ENCODE data around the gene PCDHGB5. TPM values are rescaled to one million over a fixed set of nuclear protein-coding genes. Genes with fewer than 3 reads are reported as not detected.

Gene PCDHGB5
- total RNA-seq, 6 donors from 2014 or later, result 6.2 to 11.8 (median 8.3) TPM

- ATAC-seq (ENCODE audit: low FRiP score in 2 of 2) (no peak), DNase-seq (no peak)
- H3K4me3 ChIP-seq, result peak overlapping the region in 1 of 4 donors; percentile 36
- H3K4me1 ChIP-seq, result no peaks in the 10 kb centered on the region
- 38 to 47% methylated on average over 12 to 15 of the region's 15 CpGs for WGBS, 2 donors
- no peak for TF ChIP-seq POLR2AphosphoS5 (IDR thresholded peaks at IDR 0.05)
- TF ChIP-seq POLR2A (IDR thresholded peaks at IDR 0.05), result no peak
- TF ChIP-seq CTCF (IDR thresholded peaks at IDR 0.05), result no peak
- no peak for TF ChIP-seq EP300 (IDR thresholded peaks at IDR 0.05)
- peaks cover 0 to 4% (median 0%) of the 10 kb centered on the region in 4 donors for H3K27me3 ChIP-seq
- no peaks in the 10 kb centered on the region for H3K36me3 ChIP-seq
- H3K9me3 ChIP-seq, result peaks cover 52 to 95% (median 76%) of the 10 kb centered on the region in 4 donors
- H3K27ac ChIP-seq, result no peak overlapping the region
These were observed 37.1 kb upstream of the PCDHGB5 start for GRCh38 chr5:141360685-141361084.

- no peak for TF ChIP-seq POLR2AphosphoS5 (IDR thresholded peaks at IDR 0.05)
- H3K36me3 ChIP-seq, result no peaks in the 10 kb centered on the region
- peaks cover 66 to 97% (median 76%) of the 10 kb centered on the region in 4 donors for H3K9me3 ChIP-seq
- peaks cover 0 to 7% (median 0%) of the 10 kb centered on the region in 4 donors for H3K27me3 ChIP-seq
- no peak overlapping the region for H3K27ac ChIP-seq
- no peaks in the 10 kb centered on the region for H3K4me1 ChIP-seq
- ATAC-seq (ENCODE audit: low FRiP score in 2 of 2) (no peak), DNase-seq (no peak)
- no peak overlapping the region for H3K4me3 ChIP-seq
These were observed 35.0 kb upstream of the PCDHGB5 start for GRCh38 chr5:141362719-141363118.

GRCh38 chr5:141363952-141364660 lies 33.6 kb upstream of the PCDHGB5 start, which contains the start of gene PCDHGA5:
Gene PCDHGA5, plus strand, starts transcription at chr5:141364162. Its CDS starts 169 bp downstream, at chr5:141364331.
- H3K4me3 ChIP-seq, result no peak within 1 kb of the TSS
- H3K4me1 ChIP-seq, result no peaks in the 10 kb centered on the region
- 18 to 21% methylated on average over 33 to 34 of the region's 34 CpGs for WGBS, 2 donors
- TF ChIP-seq POLR2AphosphoS5 (IDR thresholded peaks at IDR 0.05) (no peak), EP300 (IDR thresholded peaks at IDR 0.05) (no peak), CTCF (IDR thresholded peaks at IDR 0.05) (no peak), POLR2A (IDR thresholded peaks at IDR 0.05) (no peak)
- no peak for DNase-seq
- H3K9me3 ChIP-seq, result peaks cover 66 to 89% (median 77%) of the 10 kb centered on the region in 4 donors
- no peak within 1 kb of the TSS for H3K27ac ChIP-seq
- ATAC-seq (ENCODE audit: low FRiP score in 2 of 2), result no peak
- peaks cover 0 to 7% (median 0%) of the 10 kb centered on the region in 4 donors for H3K27me3 ChIP-seq
- H3K36me3 ChIP-seq, result no peaks in the 10 kb centered on the region

- Histone ChIP-seq H3K9me3 (peaks cover 64 to 85% (median 80%) of the 10 kb centered on the region in 4 donors), H3K36me3 (no peaks in the 10 kb centered on the region), H3K4me3 (no peak overlapping the region), H3K27me3 (peaks cover 0 to 7% (median 0%) of the 10 kb centered on the region in 4 donors), H3K27ac (no peak overlapping the region), H3K4me1 (no peaks in the 10 kb centered on the region)
- DNase-seq (peak in 1 of 2 donors; percentile 56), ATAC-seq (ENCODE audit: low FRiP score in 2 of 2) (no peak)
- 32 to 36% methylated on average over 15 to 44 of the region's 46 CpGs for WGBS, 2 donors
- TF ChIP-seq EP300 (IDR thresholded peaks at IDR 0.05) (no peak), POLR2A (IDR thresholded peaks at IDR 0.05) (no peak), CTCF (IDR thresholded peaks at IDR 0.05) (no peak), POLR2AphosphoS5 (IDR thresholded peaks at IDR 0.05) (no peak)
These were observed 31.5 kb upstream of the PCDHGB5 start for GRCh38 chr5:141366016-141366896.

All from upper lobe of left lung (tissue), 6 donors.